HG03521 (cell line): Measurements from ENCODE around the gene ADSS1.

Source experiments
- ATAC-seq: cut with Tn5 transposase; IDR thresholded peaks from one replicate; pipeline ENCODE4 v1.9.1; 2021; ENCODE audit warnings: mild to moderate bottlenecking, moderate library complexity; ENCODE audit not compliant: unreplicated experiment

ADSS1 gene

DNA sequence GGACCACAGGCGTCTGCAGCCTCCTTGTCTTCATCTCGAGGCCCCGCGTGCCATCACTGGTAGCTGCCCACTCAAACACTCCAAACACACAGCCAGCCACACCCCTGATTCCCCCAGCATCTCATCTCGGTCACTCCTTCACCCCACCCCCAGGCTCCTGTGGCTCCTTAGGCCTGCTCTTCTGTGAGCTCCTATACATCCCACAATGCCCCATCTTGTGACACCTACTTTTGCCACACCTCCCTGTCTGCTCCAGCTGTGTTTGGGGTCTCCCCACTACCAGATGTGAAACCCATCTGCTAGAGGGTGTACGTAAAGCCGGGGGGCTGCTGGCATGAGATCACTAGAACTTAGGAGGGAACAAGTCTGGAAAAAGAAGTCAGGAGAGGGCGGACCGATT lies 67.4 kb downstream of the ADSS1 start:
- ATAC-seq = no peak

DNA sequence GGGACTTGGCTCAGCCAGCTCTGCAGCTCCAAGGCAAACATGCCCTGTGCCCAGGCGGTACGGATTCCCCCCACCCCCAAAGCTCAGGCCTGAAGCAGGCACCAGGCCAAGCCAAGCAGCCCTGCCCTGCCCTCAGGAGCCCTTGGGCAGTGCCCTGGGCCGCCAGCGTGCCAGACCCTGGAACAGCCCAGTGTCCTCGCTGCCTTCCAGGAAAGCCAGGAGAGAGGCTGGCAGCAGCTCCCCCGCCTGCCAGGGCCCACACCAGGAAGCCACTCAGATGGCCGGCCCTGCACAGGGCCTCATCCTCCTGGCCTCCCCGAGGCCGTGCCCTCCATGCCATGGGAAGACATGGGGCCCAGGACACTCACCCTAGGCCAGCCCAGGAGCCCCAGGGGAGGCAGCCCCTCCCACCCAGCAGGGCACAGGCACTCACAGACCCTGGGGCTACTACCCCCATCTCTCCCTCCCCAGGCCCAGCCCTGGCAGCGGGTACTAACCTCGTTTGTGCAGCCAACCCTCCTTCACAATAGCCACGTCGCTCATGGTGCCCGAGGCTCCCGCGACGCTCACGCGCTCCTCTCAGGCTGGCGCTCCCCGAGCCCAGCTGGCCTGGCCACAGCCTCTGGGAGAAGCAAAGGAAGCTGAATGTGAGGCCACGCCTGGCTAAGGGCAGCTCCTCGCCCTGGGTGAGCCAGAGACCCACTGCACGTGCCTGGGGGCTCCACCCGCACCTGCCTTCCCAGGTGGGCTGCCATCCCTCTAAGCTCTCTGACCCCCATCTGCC lies 68.3 kb downstream of the ADSS1 start:
- ATAC-seq = no peak

DNA sequence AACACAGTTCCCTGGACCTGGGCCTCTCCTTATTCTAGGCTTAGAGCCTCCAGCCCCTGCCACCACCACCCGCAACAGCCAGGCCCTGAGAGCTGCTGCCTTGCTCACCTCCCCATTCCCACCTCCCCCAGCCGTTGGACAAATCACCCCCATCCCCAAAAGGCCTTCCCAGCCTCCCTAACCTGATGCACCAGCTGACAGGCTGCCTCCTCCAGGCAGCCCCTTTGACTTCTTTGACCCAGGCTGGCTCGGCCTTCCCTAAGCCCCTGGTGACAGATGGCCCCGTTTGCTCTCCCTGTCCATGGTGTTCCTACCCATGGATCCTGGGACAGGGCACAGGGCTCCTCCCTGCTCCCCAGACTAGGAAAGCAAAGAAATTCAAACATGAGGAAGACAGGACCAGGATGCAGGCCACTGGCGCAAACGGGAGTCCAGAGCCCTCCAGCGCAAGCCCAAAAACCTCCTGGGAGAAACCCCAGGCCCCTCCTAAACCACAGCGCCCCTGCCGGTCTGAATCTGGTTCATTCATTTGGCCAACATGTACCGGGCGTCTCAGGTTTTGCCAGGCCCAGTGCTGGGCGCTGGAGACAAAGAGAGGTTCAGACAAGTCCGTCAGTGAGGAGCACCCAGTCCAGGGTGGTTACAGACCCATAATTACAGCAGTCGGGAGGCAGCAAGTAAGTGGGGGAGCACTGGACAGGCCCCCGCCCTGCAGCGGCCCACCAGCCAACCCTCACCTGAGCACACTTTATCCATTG lies 69.1 kb downstream of the ADSS1 start:
- no peak for ATAC-seq

DNA sequence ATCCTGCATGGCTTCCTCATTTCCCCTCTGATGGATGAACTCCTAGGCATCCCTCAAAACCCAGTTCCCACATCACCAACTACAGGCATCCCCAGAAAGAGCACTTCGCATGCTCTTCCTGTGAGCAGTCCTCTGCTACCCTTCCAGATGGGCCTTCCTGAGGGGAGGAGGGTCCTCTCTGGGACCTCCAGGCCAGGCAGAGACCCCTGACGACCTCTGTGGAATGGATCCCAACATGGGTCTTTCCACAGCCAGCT lies 69.6 kb downstream of the ADSS1 start:
- no peak for ATAC-seq

DNA sequence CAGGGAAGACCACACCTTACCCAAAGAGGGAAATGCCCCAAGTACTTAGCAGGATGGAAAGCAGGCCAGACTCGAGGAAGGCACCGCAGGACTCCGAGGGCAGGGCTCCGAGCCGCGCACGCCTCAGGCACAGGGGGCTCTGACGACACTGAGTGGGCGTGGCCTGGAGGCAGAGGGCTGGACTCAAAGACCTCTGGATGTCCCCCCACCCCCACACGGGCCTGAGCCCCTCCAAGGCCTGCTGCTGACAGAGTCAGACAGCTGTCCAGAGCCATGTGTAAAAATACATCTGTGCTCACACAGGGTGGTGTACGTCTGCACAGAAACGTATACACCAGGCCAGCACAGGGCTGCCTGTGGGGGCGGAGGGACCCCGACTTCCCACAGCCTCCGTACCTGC lies 70.1 kb downstream of the ADSS1 start:
- ATAC-seq = no peak

DNA sequence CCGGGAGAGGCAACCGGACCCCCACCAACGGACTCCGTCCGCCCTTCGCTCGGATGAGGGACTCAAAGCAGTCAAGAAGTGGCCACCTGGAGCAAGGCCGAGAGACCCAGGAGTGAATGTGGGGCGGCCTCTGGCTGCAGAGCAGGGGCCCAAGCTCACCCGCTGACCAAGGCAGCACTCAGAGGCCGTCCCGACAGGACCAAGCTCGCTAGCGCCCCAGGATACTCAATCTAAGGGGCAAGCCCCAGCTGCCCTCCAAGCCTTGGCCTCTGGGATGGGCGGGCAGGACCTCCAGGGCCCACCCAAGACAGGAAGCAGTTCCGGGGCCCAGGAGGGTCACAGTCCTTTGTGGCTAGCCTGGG lies 70.6 kb downstream of the ADSS1 start:
- ATAC-seq = peak; percentile 1

DNA sequence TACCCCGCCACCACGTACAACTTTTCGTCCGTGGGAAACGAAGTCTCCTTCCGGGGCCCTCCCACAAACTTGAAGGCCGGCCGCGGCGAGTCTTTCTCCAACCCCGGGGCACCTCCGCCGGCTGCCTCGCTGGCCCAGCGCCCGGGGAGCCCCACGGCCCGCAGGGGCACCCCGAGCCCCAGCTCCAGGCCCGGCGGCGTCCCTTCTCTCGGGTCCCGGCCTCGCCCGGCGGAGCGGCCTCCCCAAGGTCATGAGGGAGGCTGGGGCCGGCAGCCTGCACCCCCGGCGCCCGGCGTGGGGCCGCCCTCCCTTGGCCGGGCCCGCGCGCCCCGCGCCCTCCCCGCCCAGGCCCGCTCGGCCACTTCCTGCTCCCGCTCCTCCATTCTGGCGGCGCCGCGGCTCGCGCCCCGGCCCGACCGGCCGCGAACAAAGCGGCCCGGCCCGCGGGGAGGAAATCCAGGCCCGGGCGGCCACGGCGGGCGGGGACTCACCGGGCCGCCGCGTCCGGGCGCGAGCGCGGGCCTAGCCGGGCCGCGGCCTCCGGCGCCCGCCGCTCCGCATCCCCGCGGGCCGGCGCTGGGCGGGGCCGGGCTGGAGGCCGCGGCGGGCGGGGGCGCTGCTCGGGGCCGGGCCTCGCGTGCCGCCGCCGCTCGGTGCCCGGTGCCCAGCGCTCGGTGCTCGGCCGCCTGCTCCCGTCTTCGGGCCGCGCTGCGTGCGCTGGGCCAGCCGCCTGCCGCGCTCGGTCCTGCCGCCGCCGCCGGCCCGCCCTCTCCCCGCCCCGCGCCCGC lies 71.2 kb downstream of the ADSS1 start, which contains the start of gene AKT1:
TSS of gene AKT1 (minus strand) at position 756 of the 788 bp plus-strand sequence. CDS start 3,105 bp downstream, outside the sequence.
- peak; percentile 33 for ATAC-seq

DNA sequence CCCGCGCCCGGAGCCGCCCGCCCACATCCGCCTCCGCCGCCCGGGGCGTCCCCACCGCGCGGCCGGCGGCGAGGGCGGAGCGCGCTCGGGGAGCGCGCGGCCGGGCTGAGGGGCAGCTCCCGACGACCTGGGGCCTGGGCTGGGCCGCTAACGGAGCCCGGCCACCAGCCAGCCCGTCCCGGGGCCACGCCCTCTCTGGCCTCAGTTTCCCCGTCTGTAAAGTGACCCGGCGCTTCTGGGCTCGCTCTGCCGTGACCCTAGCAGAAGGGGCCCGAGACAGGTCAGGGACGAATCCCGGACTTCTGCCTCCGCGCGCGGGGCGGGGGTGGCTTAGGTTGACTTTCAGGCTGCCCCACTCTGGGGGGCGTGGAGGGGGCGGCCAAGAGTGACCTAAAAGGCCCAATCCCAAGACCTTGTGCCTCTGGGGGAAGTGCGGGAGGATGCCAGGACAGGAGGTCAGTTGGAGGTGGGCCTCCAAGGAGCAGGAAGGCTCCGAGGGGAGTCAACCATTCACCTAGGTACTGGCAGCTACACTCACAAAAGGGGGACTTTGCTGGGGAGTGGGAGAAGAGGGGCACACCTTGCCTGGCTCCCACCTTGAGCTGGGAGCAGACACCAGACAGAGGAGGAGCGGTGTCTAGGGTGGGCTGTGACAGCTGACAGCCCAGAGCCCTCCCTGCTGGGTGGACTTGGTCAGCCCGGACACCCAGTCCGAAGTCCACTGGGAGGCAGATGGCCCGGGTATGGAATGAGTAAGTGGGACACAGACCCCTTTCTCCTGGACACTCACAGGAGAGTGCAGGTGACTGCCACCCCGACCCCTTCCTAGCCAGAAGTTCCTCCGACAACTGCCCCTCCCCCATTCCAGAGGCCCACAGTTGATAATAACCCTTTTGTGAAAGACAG lies 72.0 kb downstream of the ADSS1 start:
- peak; percentile 33 for ATAC-seq

DNA sequence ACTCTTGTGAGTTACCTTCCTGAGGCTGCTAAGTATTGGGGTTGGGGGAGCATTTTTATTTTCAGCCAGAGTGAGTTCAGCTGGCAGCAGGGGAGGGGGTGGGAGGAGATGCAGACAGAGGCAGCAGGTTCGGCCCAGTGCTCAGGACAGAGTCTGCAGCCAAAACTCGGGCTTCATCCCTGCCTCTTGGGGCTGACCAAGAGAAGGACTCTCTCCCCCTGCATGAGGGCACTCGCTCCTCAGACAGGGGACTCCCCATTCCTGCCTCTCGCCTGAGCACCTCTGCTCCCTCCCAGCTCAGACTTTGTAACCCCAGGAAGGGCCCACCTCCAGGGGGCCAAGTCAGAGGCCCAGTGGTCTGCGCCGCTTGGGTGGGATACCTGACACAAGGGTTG lies 72.7 kb downstream of the ADSS1 start:
- no peak for ATAC-seq
